HL-60/S4 treated with phorbol 12-myristate 13-acetate at 8.2 ng/mL for 4 days and 3 days (cell line): ENCODE results near the gene OR6P1.

Source experiments
- in situ Hi-C: fragments of 300-500 bp; cut with MboI; formaldehyde crosslinking; loops from 2 replicates; pipeline ENCODE4 v1.15.0; 2022; ENCODE audit warnings: low sequenced_read_pairs

The OR6P1 gene

GRCh38 chr1:158570480-158570879 is at the start of gene OR6P1:
OR6P1 (minus strand) TSS chr1:158570580; CDS start chr1:158563604, 6,976 bp downstream.
- in situ Hi-C loops, result no loop called here

GRCh38 chr1:158613764-158614163 is 43.4 kb upstream of the OR6P1 start:
- in situ Hi-C loops, result no loop called here

- in situ Hi-C loops, result no loop called here
These were observed 41.5 kb upstream of the OR6P1 start for GRCh38 chr1:158611916-158612315.

- in situ Hi-C loops, result no loop called here
These were observed 36.9 kb upstream of the OR6P1 start for GRCh38 chr1:158607296-158607695.

- in situ Hi-C loops, result no loop called here
These were observed 34.6 kb upstream of the OR6P1 start, which contains the start of gene OR10Z1 for GRCh38 chr1:158604968-158605367. OR10Z1 (plus strand) TSS chr1:158605268; CDS start chr1:158606439, 1,171 bp downstream.

GRCh38 chr1:158600735-158601134 is 30.4 kb upstream of the OR6P1 start:
- in situ Hi-C loops, result no loop called here

- in situ Hi-C loops, result no loop called here
These were observed 16.6 kb upstream of the OR6P1 start for GRCh38 chr1:158586942-158587341.

GRCh38 chr1:158583962-158584361 is 13.6 kb upstream of the OR6P1 start:
- in situ Hi-C loops, result no loop called here

GRCh38 chr1:158579733-158580132 is 9.4 kb upstream of the OR6P1 start, which contains the start of gene OR10X1:
OR10X1 (minus strand) TSS chr1:158579899; CDS start chr1:158579899, 0 bp downstream.
- in situ Hi-C loops, result no loop called here

- in situ Hi-C loops, result no loop called here
These were observed 7.2 kb upstream of the OR6P1 start for GRCh38 chr1:158577561-158577960.

GRCh38 chr1:158572226-158572625 is 1.8 kb upstream of the OR6P1 start:
- in situ Hi-C loops, result no loop called here

GRCh38 chr1:158564608-158565007 is 5.8 kb downstream of the OR6P1 start:
- in situ Hi-C loops, result no loop called here

- in situ Hi-C loops, result no loop called here
These were observed 6.5 kb downstream of the OR6P1 start for GRCh38 chr1:158563853-158564252.

- in situ Hi-C loops, result no loop called here
These were observed 10.7 kb downstream of the OR6P1 start for GRCh38 chr1:158559696-158560095.

GRCh38 chr1:158554352-158554751 is 16.0 kb downstream of the OR6P1 start, which contains the start of gene OR6Y1:
OR6Y1 (minus strand) TSS chr1:158554405; CDS start chr1:158548105, 6,300 bp downstream.
- in situ Hi-C loops, result no loop called here

GRCh38 chr1:158552296-158552695 is 18.1 kb downstream of the OR6P1 start:
- in situ Hi-C loops, result no loop called here

GRCh38 chr1:158547533-158547932 is 22.8 kb downstream of the OR6P1 start:
- in situ Hi-C loops, result no loop called here

- in situ Hi-C loops, result no loop called here
These were observed 32.8 kb downstream of the OR6P1 start for GRCh38 chr1:158537609-158538008.

- in situ Hi-C loops, result no loop called here
These were observed 35.9 kb downstream of the OR6P1 start for GRCh38 chr1:158534496-158534895.

GRCh38 chr1:158527190-158527815 is 43.1 kb downstream of the OR6P1 start:
- in situ Hi-C loops, result no loop called here

GRCh38 chr1:158521666-158522058 is 48.7 kb downstream of the OR6P1 start:
- in situ Hi-C loops, result loop anchor here (25.0 kb wide), 1 partner anchor 466 kb away; no protein-coding TSS in a partner anchor

- in situ Hi-C loops, result loop anchor here (25.0 kb wide), 1 partner anchor 466 kb away; no protein-coding TSS in a partner anchor
These were observed 49.3 kb downstream of the OR6P1 start for GRCh38 chr1:158520955-158521665.
